Esophagus muscularis mucosa (tissue), 4 donors: ENCODE results near the gene STAP2.

Experiments used
- EP300 ChIP-seq: sonication (generic); formaldehyde crosslinking; IDR thresholded peaks from one replicate; pipeline ENCODE4 v1.6.1; 2017; ENCODE audit warnings: antibody characterized with exemption
- POLR2A ChIP-seq: fragments of 450-650 bp; IDR thresholded peaks from one replicate; pipeline ENCODE4 v1.6.1; 2017; ENCODE audit warnings: antibody characterized with exemption, moderate library complexity, mild to moderate bottlenecking, low read depth
- POLR2AphosphoS5 ChIP-seq, 2 donors: sonication (generic); formaldehyde crosslinking; IDR thresholded peaks; one replicate each; pipeline ENCODE4 v1.6.1; 2017; ENCODE audit warnings: antibody characterized with exemption in 2 of 2
- TF ChIP-seq, protein P1 (sequence below), 3 experiments: fragments of 200-600 bp in 2 of 3; fragments of 450-650 bp in 1 of 3; sonication (generic) in 2 of 3; IDR thresholded peaks; one replicate each; pipeline ENCODE4 v1.5.1; 2017 to 2019; ENCODE audit warnings: antibody characterized with exemption in 3 of 3, mild to moderate bottlenecking in 2 of 3, moderate library complexity in 1 of 3

DNA sequence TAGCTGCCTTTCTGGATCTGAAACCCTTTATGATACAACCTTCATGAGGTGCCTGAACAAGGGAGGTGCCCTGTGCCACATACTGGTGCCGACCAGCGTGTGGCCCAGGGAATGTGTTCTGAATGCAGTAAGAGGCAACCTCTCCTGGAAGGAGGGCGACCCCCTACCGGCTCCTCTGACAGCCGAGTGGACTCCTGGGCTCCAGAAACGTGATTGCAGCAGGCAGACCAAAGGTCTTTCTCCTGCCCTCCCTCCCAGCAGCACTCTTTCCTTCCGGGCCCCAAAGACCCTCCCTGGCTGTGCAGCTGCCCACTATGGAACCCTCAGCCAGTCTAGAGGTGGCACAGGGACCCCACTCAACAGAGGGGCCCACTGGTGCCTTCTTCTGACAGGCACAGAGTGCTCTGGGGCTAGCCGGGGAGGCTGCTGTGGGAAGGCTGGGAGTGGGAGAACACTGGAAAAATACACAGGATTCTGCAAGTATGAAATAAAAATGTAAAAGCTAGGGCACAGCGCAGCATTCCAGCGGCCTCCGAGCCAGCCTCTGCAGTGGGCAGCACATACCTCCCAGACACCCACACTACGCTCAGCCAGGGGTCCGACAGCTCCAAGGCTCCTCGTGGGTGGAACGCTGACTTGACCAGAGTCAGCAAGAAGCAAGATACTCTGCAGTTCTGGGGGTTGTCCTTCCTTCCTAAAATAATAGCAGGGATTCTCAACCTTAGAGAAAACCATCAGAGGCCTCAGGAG, 46.8 kb upstream of the STAP2 start:
- TF ChIP-seq, protein P1, sequence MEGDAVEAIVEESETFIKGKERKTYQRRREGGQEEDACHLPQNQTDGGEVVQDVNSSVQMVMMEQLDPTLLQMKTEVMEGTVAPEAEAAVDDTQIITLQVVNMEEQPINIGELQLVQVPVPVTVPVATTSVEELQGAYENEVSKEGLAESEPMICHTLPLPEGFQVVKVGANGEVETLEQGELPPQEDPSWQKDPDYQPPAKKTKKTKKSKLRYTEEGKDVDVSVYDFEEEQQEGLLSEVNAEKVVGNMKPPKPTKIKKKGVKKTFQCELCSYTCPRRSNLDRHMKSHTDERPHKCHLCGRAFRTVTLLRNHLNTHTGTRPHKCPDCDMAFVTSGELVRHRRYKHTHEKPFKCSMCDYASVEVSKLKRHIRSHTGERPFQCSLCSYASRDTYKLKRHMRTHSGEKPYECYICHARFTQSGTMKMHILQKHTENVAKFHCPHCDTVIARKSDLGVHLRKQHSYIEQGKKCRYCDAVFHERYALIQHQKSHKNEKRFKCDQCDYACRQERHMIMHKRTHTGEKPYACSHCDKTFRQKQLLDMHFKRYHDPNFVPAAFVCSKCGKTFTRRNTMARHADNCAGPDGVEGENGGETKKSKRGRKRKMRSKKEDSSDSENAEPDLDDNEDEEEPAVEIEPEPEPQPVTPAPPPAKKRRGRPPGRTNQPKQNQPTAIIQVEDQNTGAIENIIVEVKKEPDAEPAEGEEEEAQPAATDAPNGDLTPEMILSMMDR (IDR thresholded peaks at IDR 0.05): no peak
- TF ChIP-seq EP300 (no peak), POLR2AphosphoS5 (IDR thresholded peaks at IDR 0.05) (no peak), POLR2A (no peak)
